Measurements from ENCODE around the gene SLC66A2. TPM values are rescaled to one million over a fixed set of nuclear protein-coding genes. Genes with fewer than 3 reads are reported as not detected.

SLC66A2 gene
- total RNA-seq, 1 donor = 35.8 TPM

- peak; percentile 39 for DNase-seq (ENCODE audit: insufficient read length, low spot score, missing footprints)
- no peaks in the 10 kb centered on the region for H4K20me1 ChIP-seq (ENCODE audit: insufficient read depth, low read length)
- H2AFZ ChIP-seq (ENCODE audit: low read length) = no peak overlapping the region
- H3K27me3 ChIP-seq (ENCODE audit: insufficient read depth, low read length) = peaks cover 19% of the 10 kb centered on the region
- no peaks in the 10 kb centered on the region for H3K36me3 ChIP-seq (ENCODE audit: insufficient read depth, low read length)
- no peaks in the 10 kb centered on the region for H3K4me1 ChIP-seq (ENCODE audit: insufficient read depth, low read length)
- H3K79me2 ChIP-seq (ENCODE audit: insufficient read depth, low read length) = no peaks in the 10 kb centered on the region
- H3K27ac ChIP-seq (ENCODE audit: low read depth, low read length) = no peak overlapping the region
- no peaks in the 10 kb centered on the region for H3K9me3 ChIP-seq (ENCODE audit: low read depth, low read length)
- no peak overlapping the region for H3K4me2 ChIP-seq (ENCODE audit: insufficient read depth, low read length)
- no peak overlapping the region for H3K4me3 ChIP-seq (ENCODE audit: insufficient read depth, low read length)
- no peak for TF ChIP-seq CTCF (IDR thresholded peaks at IDR 0.05; ENCODE audit: extremely low read depth, low read depth, low read length)
These were observed 87.3 kb downstream of the SLC66A2 start for GRCh38 chr18:79864006-79864725.

- H3K79me2 ChIP-seq (ENCODE audit: insufficient read depth, low read length) = no peaks in the 10 kb centered on the region
- H4K20me1 ChIP-seq (ENCODE audit: insufficient read depth, low read length) = no peaks in the 10 kb centered on the region
- H3K9me3 ChIP-seq (ENCODE audit: low read depth, low read length) = no peaks in the 10 kb centered on the region
- H3K4me3 ChIP-seq (ENCODE audit: insufficient read depth, low read length) = no peak overlapping the region
- H3K4me1 ChIP-seq (ENCODE audit: insufficient read depth, low read length) = no peaks in the 10 kb centered on the region
- no peak overlapping the region for H3K4me2 ChIP-seq (ENCODE audit: insufficient read depth, low read length)
- TF ChIP-seq CTCF (IDR thresholded peaks at IDR 0.05; ENCODE audit: extremely low read depth, low read depth, low read length) = no peak
- DNase-seq (ENCODE audit: insufficient read length, low spot score, missing footprints) = peak; percentile 55
- no peaks in the 10 kb centered on the region for H3K36me3 ChIP-seq (ENCODE audit: insufficient read depth, low read length)
- no peak overlapping the region for H3K27ac ChIP-seq (ENCODE audit: low read depth, low read length)
- H2AFZ ChIP-seq (ENCODE audit: low read length) = no peak overlapping the region
- peaks cover 19% of the 10 kb centered on the region for H3K27me3 ChIP-seq (ENCODE audit: insufficient read depth, low read length)
These were observed 88.1 kb downstream of the SLC66A2 start for GRCh38 chr18:79863161-79864005.

GRCh38 chr18:79862562-79862961, 88.9 kb downstream of the SLC66A2 start:
- H3K4me1 ChIP-seq (ENCODE audit: insufficient read depth, low read length) = peaks cover 3% of the 10 kb centered on the region
- H3K79me2 ChIP-seq (ENCODE audit: insufficient read depth, low read length) = no peaks in the 10 kb centered on the region
- H2AFZ ChIP-seq (ENCODE audit: low read length) = no peak overlapping the region
- H3K27ac ChIP-seq (ENCODE audit: low read depth, low read length) = no peak overlapping the region
- H4K20me1 ChIP-seq (ENCODE audit: insufficient read depth, low read length) = no peaks in the 10 kb centered on the region
- H3K4me3 ChIP-seq (ENCODE audit: insufficient read depth, low read length) = no peak overlapping the region
- no peak for TF ChIP-seq CTCF (IDR thresholded peaks at IDR 0.05; ENCODE audit: extremely low read depth, low read depth, low read length)
- H3K4me2 ChIP-seq (ENCODE audit: insufficient read depth, low read length) = no peak overlapping the region
- H3K27me3 ChIP-seq (ENCODE audit: insufficient read depth, low read length) = peaks cover 19% of the 10 kb centered on the region
- no peaks in the 10 kb centered on the region for H3K36me3 ChIP-seq (ENCODE audit: insufficient read depth, low read length)
- H3K9me3 ChIP-seq (ENCODE audit: low read depth, low read length) = no peaks in the 10 kb centered on the region
- DNase-seq (ENCODE audit: insufficient read length, low spot score, missing footprints) = peak; percentile 59

- H3K27me3 ChIP-seq (ENCODE audit: insufficient read depth, low read length) = peaks cover 19% of the 10 kb centered on the region
- no peak overlapping the region for H3K4me2 ChIP-seq (ENCODE audit: insufficient read depth, low read length)
- H3K79me2 ChIP-seq (ENCODE audit: insufficient read depth, low read length) = no peaks in the 10 kb centered on the region
- no peak overlapping the region for H3K4me3 ChIP-seq (ENCODE audit: insufficient read depth, low read length)
- H3K9me3 ChIP-seq (ENCODE audit: low read depth, low read length) = no peaks in the 10 kb centered on the region
- H3K27ac ChIP-seq (ENCODE audit: low read depth, low read length) = no peak overlapping the region
- no peak overlapping the region for H2AFZ ChIP-seq (ENCODE audit: low read length)
- H3K4me1 ChIP-seq (ENCODE audit: insufficient read depth, low read length) = peaks cover 8% of the 10 kb centered on the region
- H4K20me1 ChIP-seq (ENCODE audit: insufficient read depth, low read length) = no peaks in the 10 kb centered on the region
- H3K36me3 ChIP-seq (ENCODE audit: insufficient read depth, low read length) = no peaks in the 10 kb centered on the region
- no peak for TF ChIP-seq CTCF (IDR thresholded peaks at IDR 0.05; ENCODE audit: extremely low read depth, low read depth, low read length)
- DNase-seq (ENCODE audit: insufficient read length, low spot score, missing footprints) = no peak
These were observed 89.8 kb downstream of the SLC66A2 start for GRCh38 chr18:79861687-79862086.

Measured in osteoblast (primary cell).